RWPE1 (cell line): ENCODE results near the gene KLF14.

Experiments used
- CTCF ChIA-PET: fragments of 350-600 bp; sonication (Branson Sonifier 250); formaldehyde crosslinking; extraction: SDS; loops from one replicate; lab custom pipeline; 2021; lab: Yijun Ruan, JAX
- POLR2A ChIA-PET: fragments of 400-600 bp; formaldehyde crosslinking; extraction: SDS; loops from one replicate; lab custom pipeline; 2020; ENCODE audit warnings: antibody characterized with exemption; ENCODE audit not compliant: low non-redundant PET; lab: Yijun Ruan, JAX
- DNase-seq: peaks from one replicate; pipeline ENCODE4 v3.0.0; 2012; ENCODE audit warnings: low spot score
- H3K27ac ChIP-seq: fragments of 450-650 bp; 2 replicates; pipeline ENCODE4 v1.5.1; 2017
- CTCF ChIP-seq: fragments of 450-650 bp; conservative IDR thresholded peaks from 2 replicates; pipeline ENCODE4 v1.5.1; 2017; ENCODE audit warnings: low read depth, mild to moderate bottlenecking

Gene KLF14

GRCh38 chr7:130736298-130736900, 2.4 kb upstream of the KLF14 start:
- H3K27ac ChIP-seq, result no peak overlapping the region
- no peak for TF ChIP-seq CTCF
- ChIA-PET POLR2A (no interaction called here), CTCF (no interaction called here)
- DNase-seq, result no peak

- TF ChIP-seq CTCF, result no peak
- ChIA-PET CTCF (no interaction called here), POLR2A (no interaction called here)
- DNase-seq, result no peak
- H3K27ac ChIP-seq, result no peak overlapping the region
These were observed 1.1 kb upstream of the KLF14 start for GRCh38 chr7:130734815-130735716.

GRCh38 chr7:130732980-130733930, 752 bp downstream of the KLF14 start:
- CTCF ChIA-PET, result interaction anchor here (0.6 to 1.2 kb wide), 2 partner anchors 25 to 96 kb away, joined by 3 read pairs; no protein-coding TSS in a partner anchor
- DNase-seq, result peak; percentile 17
- POLR2A ChIA-PET, result interaction anchor here (0.5 kb wide), 1 partner anchor 9 kb away, joined by 3 read pairs; no protein-coding TSS in a partner anchor

GRCh38 chr7:130723784-130724183, 10.2 kb downstream of the KLF14 start:
- H3K27ac ChIP-seq, result no peak overlapping the region
- POLR2A ChIA-PET, result no interaction called here
- no peak for TF ChIP-seq CTCF
- DNase-seq, result no peak
- CTCF ChIA-PET, result no interaction called here

More at GRCh38 chr7:130732980-130733930, 752 bp downstream of the KLF14 start:
- peak; percentile 44 for TF ChIP-seq CTCF
- peak overlapping the region; percentile 17; the same call in 1 of the 2 replicates for H3K27ac ChIP-seq

GRCh38 chr7:130721486-130722277, 12.3 kb downstream of the KLF14 start:
- TF ChIP-seq CTCF, result peak; percentile 54
- POLR2A ChIA-PET, result no interaction called here
- DNase-seq, result no peak
- H3K27ac ChIP-seq, result no peak overlapping the region
- CTCF ChIA-PET, result no interaction called here
